K562 (cell line): ENCODE measurements around the gene LRRC8E. TPM values are rescaled to one million over a fixed set of nuclear protein-coding genes. Genes with fewer than 3 reads are reported as not detected.

Source experiments
- BDP1 ChIP-seq: IDR thresholded peaks from 3 replicates; pipeline ENCODE4 v1.6.1; 2011; ENCODE audit not compliant: insufficient read length, insufficient read depth
- C11orf30 ChIP-seq: fragments of 450-650 bp; IDR thresholded peaks from 2 replicates; pipeline ENCODE4 v1.6.1; 2016; ENCODE audit warnings: low read depth, mild to moderate bottlenecking
- CHD1 ChIP-seq: fragments of 200-600 bp; sonication (generic); IDR thresholded peaks from one replicate; pipeline ENCODE4 v1.6.1; 2012; ENCODE audit warnings: mild to moderate bottlenecking, moderate library complexity, low read length, inconsistent platforms
- ETS1 ChIP-seq: conservative IDR thresholded peaks from 2 replicates; pipeline ENCODE4 v1.6.1; 2011; ENCODE audit warnings: low read depth, mild to moderate bottlenecking, low read length; ENCODE audit not compliant: control insufficient read depth
- FUS ChIP-seq: fragments of 200-400 bp; formaldehyde crosslinking; optimal IDR thresholded peaks from 2 replicates; pipeline ENCODE3; 2017; ENCODE audit warnings: low read depth, low read length
- JUNB ChIP-seq: fragments of 450-650 bp; formaldehyde crosslinking; conservative IDR thresholded peaks from 2 replicates; pipeline ENCODE4 v1.4.0; 2020; ENCODE audit warnings: mild to moderate bottlenecking
- MCM7 ChIP-seq, 2 experiments: fragments of 450-650 bp; IDR thresholded peaks; 2 replicates each; pipeline ENCODE4 v1.6.1; 2016 to 2018
- MTA2 ChIP-seq: fragments of 450-650 bp; IDR thresholded peaks from 2 replicates; pipeline ENCODE4 v1.6.1; 2016; ENCODE audit warnings: low read depth
- NRF1 ChIP-seq, 2 experiments: fragments of 450-650 bp; IDR thresholded peaks in 1 of 2; conservative IDR thresholded peaks in 1 of 2; 2 replicates each; pipeline ENCODE4 v1.6.1; 2014; ENCODE audit warnings: mild to moderate bottlenecking in 2 of 2
- PHF21A ChIP-seq: fragments of 450-650 bp; IDR thresholded peaks from 2 replicates; pipeline ENCODE4 v1.6.1; 2017; ENCODE audit warnings: low read depth, borderline replicate concordance
- RBM15 ChIP-seq: fragments of 200-400 bp; formaldehyde crosslinking; IDR thresholded peaks from 2 replicates; pipeline ENCODE4 v1.6.1; 2018; ENCODE audit warnings: mild to moderate bottlenecking, low read length, moderate library complexity; ENCODE audit not compliant: insufficient read depth
- RBM25 ChIP-seq: fragments of 200-400 bp; formaldehyde crosslinking; IDR thresholded peaks from 2 replicates; pipeline ENCODE4 v1.6.1; 2018; ENCODE audit warnings: low read length, low read depth, moderate library complexity; ENCODE audit not compliant: severe bottlenecking
- RCOR1 ChIP-seq, 2 experiments: IDR thresholded peaks; 2 replicates each; pipeline ENCODE4 v1.6.1; 2012; ENCODE audit warnings: low read depth in 2 of 2, low read length in 2 of 2, borderline replicate concordance in 1 of 2, improper control_type of control experiment in 1 of 2
- RNF2 ChIP-seq: sonication (generic); IDR thresholded peaks from 2 replicates; pipeline ENCODE4 v1.6.1; 2016
- SMARCA5 ChIP-seq: fragments of 450-650 bp; IDR thresholded peaks from 2 replicates; pipeline ENCODE4 v1.6.1; 2016
- SMC3 ChIP-seq: conservative IDR thresholded peaks from 2 replicates; pipeline ENCODE4 v1.6.1; 2011; ENCODE audit warnings: low read depth, low read length, improper control_type of control experiment; ENCODE audit not compliant: insufficient read depth
- ZKSCAN1 ChIP-seq: fragments of 150-350 bp; IDR thresholded peaks from 2 replicates; pipeline ENCODE4 v1.6.1; 2016; ENCODE audit warnings: low read depth, low read length
- ZKSCAN8 ChIP-seq: fragments of 200-800 bp; sonication (Bioruptor generic); IDR thresholded peaks from 2 replicates; pipeline ENCODE4 v1.6.1; 2016; ENCODE audit warnings: missing genetic modification characterization, missing compliant biosample characterization
- ZNF146 ChIP-seq: IDR thresholded peaks from one replicate; pipeline ENCODE4 v1.6.1; 2018; ENCODE audit warnings: missing compliant biosample characterization; ENCODE audit not compliant: unreplicated experiment
- ZNF184 ChIP-seq: sonication (generic); formaldehyde crosslinking; IDR thresholded peaks from 2 replicates; pipeline ENCODE4 v1.5.0; 2020; ENCODE audit warnings: missing genetic modification reagents
- ZNF224 ChIP-seq: sonication (generic); formaldehyde crosslinking; IDR thresholded peaks from 2 replicates; pipeline ENCODE4 v1.8.0; 2022; ENCODE audit warnings: mild to moderate bottlenecking, missing genetic modification reagents
- ZNF445 ChIP-seq: fragments of 250-450 bp; sonication (Bioruptor Pico); IDR thresholded peaks from 2 replicates; pipeline ENCODE4 v1.4.0; 2020; ENCODE audit warnings: low read depth, mild to moderate bottlenecking, moderate library complexity
- ZNF57 ChIP-seq: fragments of 450-650 bp; formaldehyde crosslinking; IDR thresholded peaks from 2 replicates; pipeline ENCODE4 v1.4.0; 2020; ENCODE audit warnings: mild to moderate bottlenecking, moderate library complexity
- ZNF764 ChIP-seq: fragments of 250-450 bp; sonication (Bioruptor Pico); IDR thresholded peaks from 2 replicates; pipeline ENCODE4 v1.4.0; 2020; ENCODE audit warnings: low read depth, mild to moderate bottlenecking, moderate library complexity
- ZSCAN32 ChIP-seq: fragments of 450-650 bp; formaldehyde crosslinking; IDR thresholded peaks from 2 replicates; pipeline ENCODE4 v1.4.0; 2020; ENCODE audit warnings: mild to moderate bottlenecking, moderate library complexity
- polyA plus RNA-seq, 8 experiments: library from polyadenylated mRNA; depleted of rRNA in 4 of 8; stranded (reverse) in 5 of 8; unstranded in 3 of 8; fragments of >200 nt; fragmentation: Nextera tagmentation in 2 of 8; fragmentation: Illumina TruSeq in 1 of 8; extraction: Ambion mirVana in 2 of 8; extraction: Trizol in 1 of 8; gene quantifications; 2 replicates each; pipeline versions ENCODE4 v1.2.1 to v1.2.3, GENCODE V29; 2011 to 2014; ENCODE audit warnings: inconsistent platforms in 1 of 8, missing spikeins in 1 of 8
- total RNA-seq, 7 experiments: library from RNA; depleted of rRNA in 6 of 7; stranded (reverse); fragments of >200 nt in 6 of 7; fragmentation: Illumina TruSeq in 2 of 7; extraction: Trizol in 2 of 7; gene quantifications; 2 replicates each; pipeline versions ENCODE4 v1.2.1 to v1.2.3, GENCODE V29; 2011 to 2021; ENCODE audit warnings: low replicate concordance in 1 of 7
- TF ChIP-seq, protein P1 (sequence below): fragments of 450-650 bp; formaldehyde crosslinking; IDR thresholded peaks from 2 replicates; pipeline ENCODE4 v1.4.0; 2020; ENCODE audit warnings: mild to moderate bottlenecking, moderate library complexity
- TF ChIP-seq, protein P2 (sequence below): IDR thresholded peaks from 2 replicates; pipeline ENCODE4 v1.6.1; 2012; ENCODE audit warnings: low read depth, low read length, improper control_type of control experiment, borderline replicate concordance

The LRRC8E gene
- total and polyA plus RNA-seq, 9 of the 15 experiments (the other 6 are each of a cell fraction or from before 2014, with no cell fraction given), result 0.08 to 5.7 (median 3.5) TPM; not detected in 1

DNA sequence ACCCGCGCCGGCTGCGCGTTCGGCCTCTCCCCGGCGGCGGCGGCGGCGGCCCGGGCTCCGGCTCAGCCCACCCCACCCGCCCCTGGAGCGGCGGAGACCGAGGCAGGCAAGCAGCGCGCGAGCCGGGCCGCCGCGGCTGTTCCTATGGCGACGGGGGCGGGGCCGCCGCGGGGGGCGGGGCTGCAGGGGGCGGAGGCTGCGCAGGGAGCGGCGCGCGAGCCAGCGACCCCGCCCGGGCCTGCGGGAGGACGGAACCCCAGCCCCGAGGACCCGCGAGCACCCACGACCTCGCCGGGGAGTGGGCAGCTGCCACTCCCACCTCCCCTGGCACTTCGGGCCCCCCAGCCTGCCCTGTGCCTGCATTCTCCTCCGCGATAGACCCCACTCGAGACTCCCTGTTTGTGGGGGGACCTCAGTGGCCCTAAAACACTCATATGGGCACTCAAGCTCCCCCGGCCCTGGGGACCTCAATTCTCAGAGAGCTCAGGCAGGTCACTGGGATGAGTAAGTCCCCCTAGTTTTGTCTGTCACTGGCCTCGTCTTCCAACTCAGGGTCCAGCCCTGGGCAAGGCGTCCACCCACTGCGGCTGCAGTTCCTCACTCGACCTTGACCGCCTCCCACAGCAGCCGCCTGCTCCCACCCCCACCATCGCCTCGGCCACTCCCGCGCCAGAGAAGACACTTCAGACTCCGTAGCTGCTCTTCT lies 37.9 kb downstream of the LRRC8E start, which contains the start of gene CTXN1 (continued):
- TF ChIP-seq NRF1 (conservative IDR thresholded peaks at IDR 0.05 in 1 of 2, IDR thresholded peaks at IDR 0.05 in 1 of 2), result peak; percentile 85 to 87
- TF ChIP-seq MCM7 (IDR thresholded peaks at IDR 0.05), result no peak
- no peak for TF ChIP-seq RNF2
- TF ChIP-seq JUNB (CRISPR knock-in tag), result 0 out of 2 replicates have a peak, but pooled peaks have one; percentile 18
- TF ChIP-seq ZNF445 (CRISPR knock-in tag), result no peak
- TF ChIP-seq ETS1, result 0 out of 2 replicates have a peak, but pooled peaks have one; percentile 14
- TF ChIP-seq ZKSCAN8, result no peak
- no peak for TF ChIP-seq ZNF146 (CRISPR knock-in tag)
- no peak for TF ChIP-seq ZNF224 (CRISPR knock-in tag)
- TF ChIP-seq BDP1, result no peak
- no peak for TF ChIP-seq ZNF184 (CRISPR knock-in tag)
- TF ChIP-seq, protein P1, sequence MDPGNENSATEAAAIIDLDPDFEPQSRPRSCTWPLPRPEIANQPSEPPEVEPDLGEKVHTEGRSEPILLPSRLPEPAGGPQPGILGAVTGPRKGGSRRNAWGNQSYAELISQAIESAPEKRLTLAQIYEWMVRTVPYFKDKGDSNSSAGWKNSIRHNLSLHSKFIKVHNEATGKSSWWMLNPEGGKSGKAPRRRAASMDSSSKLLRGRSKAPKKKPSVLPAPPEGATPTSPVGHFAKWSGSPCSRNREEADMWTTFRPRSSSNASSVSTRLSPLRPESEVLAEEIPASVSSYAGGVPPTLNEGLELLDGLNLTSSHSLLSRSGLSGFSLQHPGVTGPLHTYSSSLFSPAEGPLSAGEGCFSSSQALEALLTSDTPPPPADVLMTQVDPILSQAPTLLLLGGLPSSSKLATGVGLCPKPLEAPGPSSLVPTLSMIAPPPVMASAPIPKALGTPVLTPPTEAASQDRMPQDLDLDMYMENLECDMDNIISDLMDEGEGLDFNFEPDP, result no peak
- 0 out of 2 replicates have a peak, but pooled peaks have one; percentile 29 for TF ChIP-seq ZNF764 (CRISPR knock-in tag)
- no peak for TF ChIP-seq RCOR1 (IDR thresholded peaks at IDR 0.05; ENCODE audit: borderline replicate concordance in 1 of 2, low read depth in 2 of 2, low read length in 2 of 2)
- TF ChIP-seq, protein P2, sequence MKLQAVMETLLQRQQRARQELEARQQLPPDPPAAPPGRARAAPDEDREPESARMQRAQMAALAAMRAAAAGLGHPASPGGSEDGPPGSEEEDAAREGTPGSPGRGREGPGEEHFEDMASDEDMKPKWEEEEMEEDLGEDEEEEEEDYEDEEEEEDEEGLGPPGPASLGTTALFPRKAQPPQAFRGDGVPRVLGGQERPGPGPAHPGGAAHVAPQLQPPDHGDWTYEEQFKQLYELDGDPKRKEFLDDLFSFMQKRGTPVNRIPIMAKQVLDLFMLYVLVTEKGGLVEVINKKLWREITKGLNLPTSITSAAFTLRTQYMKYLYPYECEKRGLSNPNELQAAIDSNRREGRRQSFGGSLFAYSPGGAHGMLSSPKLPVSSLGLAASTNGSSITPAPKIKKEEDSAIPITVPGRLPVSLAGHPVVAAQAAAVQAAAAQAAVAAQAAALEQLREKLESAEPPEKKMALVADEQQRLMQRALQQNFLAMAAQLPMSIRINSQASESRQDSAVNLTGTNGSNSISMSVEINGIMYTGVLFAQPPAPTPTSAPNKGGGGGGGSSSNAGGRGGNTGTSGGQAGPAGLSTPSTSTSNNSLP, result no peak
- 0 out of 2 replicates have a peak, but pooled peaks have one; percentile 15 for TF ChIP-seq ZSCAN32 (CRISPR knock-in tag)
- TF ChIP-seq SMC3, result no peak
- no peak for TF ChIP-seq RBM15
- no peak for TF ChIP-seq PHF21A
- no peak for TF ChIP-seq C11orf30
- TF ChIP-seq FUS, result no peak
- TF ChIP-seq RBM25, result no peak
- TF ChIP-seq MTA2, result no peak
- TF ChIP-seq SMARCA5, result no peak
- no peak for TF ChIP-seq CHD1
- TF ChIP-seq ZKSCAN1, result no peak
- TF ChIP-seq ZNF57 (CRISPR knock-in tag), result no peak
